Heart left ventricle (tissue), 16 donors: ENCODE results near the gene VWA2. TPM values are rescaled to one million over a fixed set of nuclear protein-coding genes. Genes with fewer than 3 reads are reported as not detected.

Experiments used
- ATAC-seq, 4 donors: fragments of 200-7000 bp; cut with Tn5 transposase; one replicate each; pipeline ENCODE4 v1.9.1; 2020 to 2022; ENCODE audit warnings: moderate library complexity in 4 of 4, mild to moderate bottlenecking in 3 of 4, moderate number of reproducible peaks in 1 of 4
- DNase-seq, 5 donors: peaks; one replicate each; pipeline ENCODE4 v3.0.0-alpha.2; 2020
- H3K27ac ChIP-seq, 12 donors: fragments of 200-600 bp; sonication (generic) in 4 of 12; one replicate each; pipeline versions ENCODE4 v1.5.0 to v1.8.0; 2016 to 2022; ENCODE audit warnings: mild to moderate bottlenecking in 2 of 12
- H3K27me3 ChIP-seq, 9 donors: fragments of 200-600 bp; sonication (generic) in 2 of 9; one replicate each; pipeline versions ENCODE4 v1.5.1 to v1.8.0; 2016 to 2022; ENCODE audit warnings: mild to moderate bottlenecking in 3 of 9
- H3K36me3 ChIP-seq, 9 donors: fragments of 200-600 bp; sonication (generic) in 2 of 9; one replicate each; pipeline versions ENCODE4 v1.5.0 to v1.8.0; 2018 to 2022; ENCODE audit warnings: mild to moderate bottlenecking in 2 of 9
- H3K4me1 ChIP-seq, 12 donors: fragments of 200-600 bp; sonication (generic) in 4 of 12; one replicate each; pipeline versions ENCODE4 v1.5.0 to v1.8.0; 2016 to 2022; ENCODE audit warnings: mild to moderate bottlenecking in 3 of 12
- H3K4me3 ChIP-seq, 12 donors: fragments of 200-600 bp; sonication (generic) in 4 of 12; one replicate each; pipeline versions ENCODE4 v1.5.0 to v1.8.0; 2017 to 2022; ENCODE audit warnings: mild to moderate bottlenecking in 9 of 12, moderate library complexity in 4 of 12
- H3K9me3 ChIP-seq, 12 donors: fragments of 200-600 bp; sonication (generic) in 4 of 12; one replicate each; pipeline versions ENCODE4 v1.5.0 to v1.8.0; 2016 to 2022; ENCODE audit warnings: mild to moderate bottlenecking in 1 of 12
- POLR2A ChIP-seq, 2 donors: fragments of 450-650 bp; IDR thresholded peaks; one replicate each; pipeline ENCODE4 v1.6.1; 2017; ENCODE audit warnings: antibody characterized with exemption in 2 of 2, mild to moderate bottlenecking in 2 of 2, moderate library complexity in 2 of 2
- WGBS, 4 donors: extraction: QIAGEN DNeasy Blood & Tissue Kit in 2 of 4; methylation state at CpG; one replicate each; pipeline versions ENCODE4 v1.1.5 to v1.1.7; 2013 to 2018; 5-methylcytosine and 5-hydroxymethylcytosine counted together
- intact Hi-C, 10 donors: fragments of 100-400 bp; cut with DNase I; formaldehyde crosslinking; loops; one replicate each; pipeline versions ENCODE4 v1.11.1 to v1.14.2; 2022
- polyA plus RNA-seq, 2 donors: library from polyadenylated mRNA; stranded (reverse); fragments of 200-250 nt; gene quantifications; one replicate each; pipeline ENCODE4 v1.2.3, GENCODE V29; 2013
- total RNA-seq, 9 donors: library from RNA; depleted of rRNA in 2 of 9; stranded (reverse); fragments of >200 nt in 2 of 9; fragmentation: NEBNext Ultra II Directional in 3 of 9; extraction: Animal tissue kit (Norgen Biotek cat#: 25700) in 3 of 9; gene quantifications; one replicate each; pipeline versions ENCODE4 v1.1.0 to v1.2.4, GENCODE V29; 2016 to 2023
- TF ChIP-seq, protein P1 (sequence below), 12 donors: fragments of 200-600 bp; sonication (generic) in 4 of 12; IDR thresholded peaks; one replicate each; pipeline versions ENCODE4 v1.5.0 to v1.8.0; 2018 to 2022; ENCODE audit warnings: antibody characterized with exemption in 12 of 12, mild to moderate bottlenecking in 5 of 12
- donor health status: ischemic (EF 13 %, LVEDD 7.1; RV severe dilation, severe dysfunction).
- donor health status: healthy with polysubstance abuse.
- donor health status: DM: no; HTN: yes; CAD: no.
- donor health status: DM: no; HTN: no; CAD: no.
- donor health status: ischemic (EF 25% LVEDD 6.9; RV normal size, moderate dysfunction).
- donor health status: ischemic (EF 25% LVEDD 5.7; RV mildly dilated, moderate dysfunction).
- donor health status: healthy.
- donor health status: DM: yes; HTN: yes; CAD: no.
- donor health status: ischemic (EF 35%, LVEDD 5.7; RV mildly dilated, moderate dysfunction).
- donor health status: nonischemic (EF 11% LVEDD 7.7; RV severe dilation, severe dysfunction).
- donor health status: DM: yes; HTN: yes; CAD: no.
- donor health status: PGD.
- donor health status: ischemic (EF 29% LVEDD 5.4; RV normal size, mild dysfunction).
- donor health status: nonischemic (EF 23%, LVEDD 6.1; RV moderate dilation, normal function).

VWA2 gene
- total and polyA plus RNA-seq, 11 donors: 0.03 to 0.41 TPM; not detected in 9

DNA sequence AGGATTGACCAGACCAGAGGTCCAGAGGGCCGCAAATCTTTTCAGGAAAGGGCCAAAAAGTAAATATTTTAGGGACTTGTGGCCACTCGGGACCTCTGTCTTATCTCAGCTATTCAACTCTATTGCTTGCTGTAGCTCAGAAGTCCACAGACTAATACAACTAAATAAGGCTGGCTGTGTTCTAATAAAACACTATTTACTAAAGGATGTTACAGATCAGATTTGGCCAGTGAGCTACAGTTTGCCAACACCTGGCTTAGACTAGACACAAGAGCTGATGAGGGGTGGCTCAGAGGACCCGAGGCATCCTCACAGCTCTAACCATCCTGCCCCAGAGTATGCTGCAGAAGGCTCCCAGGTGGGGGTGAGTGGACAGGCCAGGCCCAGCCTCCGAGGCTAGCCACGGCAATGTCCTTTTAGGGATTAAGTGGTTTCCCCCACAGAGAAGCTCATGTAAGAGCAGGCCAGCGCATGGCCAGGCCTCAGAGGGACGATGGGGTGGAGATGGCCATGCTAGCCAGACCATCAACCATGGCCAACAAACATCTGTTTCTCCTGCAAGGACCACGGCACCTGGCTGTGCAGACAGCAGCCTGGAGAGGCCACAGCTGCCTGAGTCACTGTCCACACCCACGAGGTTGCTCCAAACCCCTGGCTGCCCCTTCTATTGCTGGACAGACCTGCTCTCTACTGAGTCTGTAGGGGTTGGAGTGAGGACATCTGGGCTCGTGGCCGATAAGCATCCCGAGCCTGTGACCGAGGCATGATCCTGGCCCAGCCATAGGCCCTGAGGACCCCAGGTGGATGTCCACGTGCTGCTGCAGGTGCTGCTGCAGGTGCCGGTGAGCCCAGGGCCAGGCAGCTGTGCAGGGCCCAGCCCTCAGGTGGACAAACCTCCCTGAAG is 88.7 kb downstream of the VWA2 start:
- 77 to 85% (median 79%) methylated on average over 12 to 15 of the region's 15 CpGs for WGBS, 4 donors
- Histone ChIP-seq H3K36me3 (peaks cover 0 to 4% (median 0%) of the 10 kb centered on the region in 9 donors), H3K4me3 (no peak overlapping the region), H3K4me1 (peaks cover 0 to 38% (median 24%) of the 10 kb centered on the region in 12 donors), H3K27me3 (no peaks in the 10 kb centered on the region), H3K9me3 (no peaks in the 10 kb centered on the region), H3K27ac (peak overlapping the region in 4 of 12 donors; percentile 25 to 68 (median 42))
- ATAC-seq (peak; percentile 38 to 64 (median 46)), DNase-seq (peak in 3 of 5 donors; percentile 48 to 71 (median 52))
- intact Hi-C loops: no loop called here
- TF ChIP-seq POLR2A (IDR thresholded peaks at IDR 0.05): no peak
- TF ChIP-seq, protein P1, sequence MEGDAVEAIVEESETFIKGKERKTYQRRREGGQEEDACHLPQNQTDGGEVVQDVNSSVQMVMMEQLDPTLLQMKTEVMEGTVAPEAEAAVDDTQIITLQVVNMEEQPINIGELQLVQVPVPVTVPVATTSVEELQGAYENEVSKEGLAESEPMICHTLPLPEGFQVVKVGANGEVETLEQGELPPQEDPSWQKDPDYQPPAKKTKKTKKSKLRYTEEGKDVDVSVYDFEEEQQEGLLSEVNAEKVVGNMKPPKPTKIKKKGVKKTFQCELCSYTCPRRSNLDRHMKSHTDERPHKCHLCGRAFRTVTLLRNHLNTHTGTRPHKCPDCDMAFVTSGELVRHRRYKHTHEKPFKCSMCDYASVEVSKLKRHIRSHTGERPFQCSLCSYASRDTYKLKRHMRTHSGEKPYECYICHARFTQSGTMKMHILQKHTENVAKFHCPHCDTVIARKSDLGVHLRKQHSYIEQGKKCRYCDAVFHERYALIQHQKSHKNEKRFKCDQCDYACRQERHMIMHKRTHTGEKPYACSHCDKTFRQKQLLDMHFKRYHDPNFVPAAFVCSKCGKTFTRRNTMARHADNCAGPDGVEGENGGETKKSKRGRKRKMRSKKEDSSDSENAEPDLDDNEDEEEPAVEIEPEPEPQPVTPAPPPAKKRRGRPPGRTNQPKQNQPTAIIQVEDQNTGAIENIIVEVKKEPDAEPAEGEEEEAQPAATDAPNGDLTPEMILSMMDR (IDR thresholded peaks at IDR 0.05): no peak

DNA sequence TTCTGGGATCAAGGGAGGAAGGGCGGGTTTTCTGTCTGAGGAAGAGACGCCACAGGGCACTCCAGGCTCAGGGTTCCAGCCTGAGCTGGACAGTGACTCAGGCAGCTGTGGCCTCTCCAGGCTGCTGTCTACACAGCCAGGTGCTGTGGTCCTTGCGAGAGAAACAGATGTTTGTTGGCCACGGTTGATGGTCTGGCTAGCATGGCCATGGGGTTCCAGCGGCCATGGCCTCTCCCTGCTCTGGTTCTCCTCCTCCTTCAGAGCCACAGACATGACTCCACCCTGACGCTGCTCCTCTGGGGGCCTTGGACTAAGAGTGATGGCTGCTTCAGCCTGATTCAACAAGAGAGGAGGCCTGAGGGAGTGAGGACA is 89.4 kb downstream of the VWA2 start:
- TF ChIP-seq POLR2A (IDR thresholded peaks at IDR 0.05): no peak
- TF ChIP-seq, protein P1 (IDR thresholded peaks at IDR 0.05): no peak
- no peak overlapping the region for H3K4me3 ChIP-seq
- peak overlapping the region in 8 of 12 donors; percentile 7 to 68 (median 52) for H3K27ac ChIP-seq
- no peaks in the 10 kb centered on the region for H3K36me3 ChIP-seq
- H3K27me3 ChIP-seq: no peaks in the 10 kb centered on the region
- H3K4me1 ChIP-seq: peaks cover 0 to 40% (median 30%) of the 10 kb centered on the region in 12 donors
- DNase-seq (peak in 1 of 5 donors; percentile 59), ATAC-seq (peak; percentile 14 to 37 (median 20))
- no peaks in the 10 kb centered on the region for H3K9me3 ChIP-seq
- WGBS, 4 donors: 67 to 88% (median 82%) methylated on average over 4 to 6 of the region's 6 CpGs
- intact Hi-C loops: no loop called here

DNA sequence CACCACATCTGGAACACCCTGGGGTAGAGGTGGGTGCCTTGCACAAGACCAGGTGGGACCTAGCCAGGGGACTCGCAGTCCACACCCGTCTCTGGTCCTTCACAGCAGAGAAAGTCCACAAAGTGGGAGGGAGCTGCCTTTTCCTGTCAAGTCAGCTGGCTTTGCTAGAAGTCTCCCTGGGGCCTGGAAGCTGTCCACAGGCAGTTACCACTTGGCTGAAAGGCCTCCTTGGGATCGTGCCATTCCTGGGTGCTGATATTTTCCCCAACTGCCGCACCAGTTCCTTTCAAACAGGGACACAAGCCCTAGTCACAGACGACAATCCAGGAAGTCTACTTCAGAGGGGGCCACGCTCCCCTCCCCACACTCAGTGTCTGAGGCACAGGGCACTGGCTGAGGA is 89.8 kb downstream of the VWA2 start:
- DNase-seq (peak in 4 of 5 donors; percentile 68 to 85 (median 78)), ATAC-seq (peak; percentile 46 to 80 (median 74))
- H3K4me1 ChIP-seq: peaks cover 0 to 43% (median 30%) of the 10 kb centered on the region in 12 donors
- intact Hi-C loops: no loop called here
- 26 to 33% (median 28%) methylated on average over 3 to 6 of the region's 6 CpGs for WGBS, 4 donors
- no peak overlapping the region for H3K4me3 ChIP-seq
- no peaks in the 10 kb centered on the region for H3K27me3 ChIP-seq
- H3K9me3 ChIP-seq: no peaks in the 10 kb centered on the region
- no peaks in the 10 kb centered on the region for H3K36me3 ChIP-seq
- peak overlapping the region in 8 of 12 donors; percentile 17 to 68 (median 52) for H3K27ac ChIP-seq
- TF ChIP-seq, protein P1 (IDR thresholded peaks at IDR 0.05): no peak
- no peak for TF ChIP-seq POLR2A (IDR thresholded peaks at IDR 0.05)
